Activated T-cell treated with anti-CD3 and anti-CD28 coated beads for 4 hours (primary cell): ENCODE data around the gene VEGFA.

Source experiments
- DNase-seq: peaks from one replicate; pipeline ENCODE4 v3.0.0-alpha.2; 2020

Gene VEGFA

GRCh38 chr6:43739642-43740091, 30.3 kb upstream of the VEGFA start:
- no peak for DNase-seq

- no peak for DNase-seq
Measured at GRCh38 chr6:43740321-43740960, 29.6 kb upstream of the VEGFA start.

- DNase-seq, result no peak
Measured at GRCh38 chr6:43740961-43741764, 28.8 kb upstream of the VEGFA start.

GRCh38 chr6:43741829-43742228, 28.2 kb upstream of the VEGFA start:
- no peak for DNase-seq

GRCh38 chr6:43742285-43742684, 27.7 kb upstream of the VEGFA start:
- no peak for DNase-seq

GRCh38 chr6:43742931-43743632, 26.9 kb upstream of the VEGFA start:
- DNase-seq, result no peak

GRCh38 chr6:43743682-43744381, 26.2 kb upstream of the VEGFA start:
- no peak for DNase-seq

GRCh38 chr6:43744491-43744890, 25.5 kb upstream of the VEGFA start:
- DNase-seq, result no peak

- DNase-seq, result no peak
Measured at GRCh38 chr6:43744931-43745727, 24.9 kb upstream of the VEGFA start.

GRCh38 chr6:43746071-43746470, 23.9 kb upstream of the VEGFA start:
- DNase-seq, result no peak

- DNase-seq, result no peak
Measured at GRCh38 chr6:43746613-43747102, 23.4 kb upstream of the VEGFA start.

GRCh38 chr6:43747784-43748183, 22.2 kb upstream of the VEGFA start:
- DNase-seq, result no peak

- DNase-seq, result no peak
Measured at GRCh38 chr6:43748765-43749164, 21.2 kb upstream of the VEGFA start.

- no peak for DNase-seq
Measured at GRCh38 chr6:43749461-43749860, 20.6 kb upstream of the VEGFA start.

- no peak for DNase-seq
Measured at GRCh38 chr6:43750622-43751021, 19.4 kb upstream of the VEGFA start.

- DNase-seq, result no peak
Measured at GRCh38 chr6:43753570-43754183, 16.3 kb upstream of the VEGFA start.

- DNase-seq, result no peak
Measured at GRCh38 chr6:43757966-43758616, 11.9 kb upstream of the VEGFA start.

- DNase-seq, result no peak
Measured at GRCh38 chr6:43758617-43759050, 11.4 kb upstream of the VEGFA start.

GRCh38 chr6:43759136-43759906, 10.7 kb upstream of the VEGFA start:
- no peak for DNase-seq

GRCh38 chr6:43759907-43760206, 10.2 kb upstream of the VEGFA start:
- DNase-seq, result no peak
